SK-N-SH (cell line): Measurements from ENCODE around the gene EPHX1. TPM values are rescaled to one million over a fixed set of nuclear protein-coding genes. Genes with fewer than 3 reads are reported as not detected.

ENCODE experiments used
- CTCF ChIA-PET: fragments of 300-600, 350-600 bp; formaldehyde crosslinking; extraction: SDS; loops from one replicate; lab custom pipeline; 2021; lab: Yijun Ruan, JAX
- POLR2A ChIA-PET: fragments of 350-600 bp; sonication (Branson Sonifier 250); formaldehyde crosslinking; extraction: SDS; loops from one replicate; lab custom pipeline; 2020; ENCODE audit warnings: antibody characterized with exemption, inconsistent platforms; lab: Yijun Ruan, JAX
- DNase-seq: peaks from one replicate; pipeline ENCODE4 v3.0.0; 2012
- H2AFZ ChIP-seq: fragments of 200-600 bp; sonication (generic); 2 replicates; pipeline ENCODE4 v1.8.1; 2016; ENCODE audit warnings: antibody characterized with exemption, mild to moderate bottlenecking, low read depth
- H3F3A ChIP-seq: fragments of 200-600 bp; sonication (generic); replicated peaks from 2 replicates; pipeline ENCODE3; 2016; ENCODE audit warnings: antibody characterized with exemption, mild to moderate bottlenecking; ENCODE audit not compliant: insufficient read depth
- H3K27ac ChIP-seq, 2 experiments: fragments of 200-500 bp in 1 of 2; fragments of 200-600 bp in 1 of 2; sonication (Bioruptor generic) in 1 of 2; sonication (generic), shearing (Covaris generic) in 1 of 2; 2 replicates each; pipeline versions ENCODE4 v1.5.1 to v1.6.1; 2014 to 2016; ENCODE audit warnings: low read depth in 2 of 2, inconsistent platforms in 1 of 2, low read length in 1 of 2, mild to moderate bottlenecking in 1 of 2, mixed read lengths in 1 of 2
- H3K27me3 ChIP-seq: fragments of 200-600 bp; sonication (generic), shearing (Covaris generic); 2 replicates; pipeline ENCODE4 v1.6.1; 2016; ENCODE audit warnings: mixed run types; ENCODE audit not compliant: insufficient read depth
- H3K36me3 ChIP-seq, 2 experiments: fragments of 200-500 bp in 1 of 2; fragments of 200-600 bp in 1 of 2; sonication (Bioruptor generic) in 1 of 2; sonication (generic) in 1 of 2; replicated peaks in 1 of 2; 2 replicates each; pipeline versions ENCODE3 to v1.5.1; 2014 to 2016; ENCODE audit warnings: low read length in 1 of 2, mild to moderate bottlenecking in 1 of 2; ENCODE audit not compliant: insufficient read depth in 2 of 2, control insufficient read depth in 1 of 2
- H3K4me1 ChIP-seq, 2 experiments: fragments of 200-500 bp in 1 of 2; fragments of 200-600 bp in 1 of 2; sonication (Bioruptor generic) in 1 of 2; sonication (generic), shearing (Covaris generic) in 1 of 2; 2 replicates each; pipeline versions ENCODE4 v1.5.1 to v1.6.1; 2014 to 2016; ENCODE audit warnings: low read depth in 1 of 2, low read length in 1 of 2, mixed run types in 1 of 2; ENCODE audit not compliant: insufficient read depth in 2 of 2, control insufficient read depth in 1 of 2
- H3K4me2 ChIP-seq: fragments of 200-600 bp; sonication (generic), shearing (Covaris generic); 2 replicates; pipeline ENCODE4 v1.6.1; 2017; ENCODE audit warnings: mixed run types
- H3K4me3 ChIP-seq, 2 experiments: fragments of 200-500 bp in 1 of 2; fragments of 200-600 bp in 1 of 2; sonication (Bioruptor generic) in 1 of 2; sonication (generic), shearing (Covaris generic) in 1 of 2; 2 replicates each; pipeline versions ENCODE4 v1.5.1 to v1.8.1; 2014 to 2016; ENCODE audit warnings: low read depth in 2 of 2, inconsistent platforms in 1 of 2, low read length in 1 of 2, mild to moderate bottlenecking in 1 of 2, mixed read lengths in 1 of 2, moderate library complexity in 1 of 2
- H3K79me2 ChIP-seq: fragments of 200-600 bp; sonication (generic); 2 replicates; pipeline ENCODE4 v1.8.1; 2017; ENCODE audit warnings: mild to moderate bottlenecking; ENCODE audit not compliant: insufficient read depth
- H3K9ac ChIP-seq: fragments of 200-600 bp; sonication (generic); 2 replicates; pipeline ENCODE4 v1.6.1; 2017; ENCODE audit warnings: mixed run types
- H3K9me2 ChIP-seq: fragments of 200-600 bp; sonication (generic); 2 replicates; pipeline ENCODE4 v1.6.1; 2017; ENCODE audit warnings: mixed run types
- H3K9me3 ChIP-seq: fragments of 200-600 bp; sonication (generic); 2 replicates; pipeline ENCODE4 v1.6.1; 2017; ENCODE audit warnings: mixed run types, mild to moderate bottlenecking, moderate library complexity
- H4K20me1 ChIP-seq: fragments of 200-600 bp; sonication (generic); 2 replicates; pipeline ENCODE4 v1.6.1; 2017; ENCODE audit warnings: mild to moderate bottlenecking, mixed run types; ENCODE audit not compliant: insufficient read depth
- CHD2 ChIP-seq: fragments of 150-350 bp; IDR thresholded peaks from 2 replicates; pipeline ENCODE4 v1.6.1; 2018; ENCODE audit warnings: low read length; ENCODE audit not compliant: partially characterized antibody
- ELF1 ChIP-seq: IDR thresholded peaks from 2 replicates; pipeline ENCODE4 v1.4.0; 2012
- EZH2phosphoT487 ChIP-seq: fragments of 200-600 bp; sonication (generic); IDR thresholded peaks from 2 replicates; pipeline ENCODE4 v1.6.1; 2017; ENCODE audit warnings: low read depth, mixed run types, mild to moderate bottlenecking, antibody characterized with exemption, moderate library complexity, borderline replicate concordance
- FOSL2 ChIP-seq: IDR thresholded peaks from 2 replicates; pipeline ENCODE4 v1.4.0; 2012; ENCODE audit warnings: low read depth, mild to moderate bottlenecking, moderate library complexity, borderline replicate concordance
- FOXJ3 ChIP-seq: sonication (generic); formaldehyde crosslinking; IDR thresholded peaks from 2 replicates; pipeline ENCODE4 v1.5.1; 2020; ENCODE audit warnings: mild to moderate bottlenecking, missing genetic modification reagents
- FOXM1 ChIP-seq: IDR thresholded peaks from 2 replicates; pipeline ENCODE4 v1.4.0; 2012; ENCODE audit warnings: low read depth, mild to moderate bottlenecking
- GABPA ChIP-seq: IDR thresholded peaks from 2 replicates; pipeline ENCODE4 v1.4.0; 2012; ENCODE audit warnings: low read depth, mild to moderate bottlenecking
- GATA2 ChIP-seq: sonication (generic); formaldehyde crosslinking; IDR thresholded peaks from 2 replicates; pipeline ENCODE4 v1.5.0; 2020; ENCODE audit warnings: mild to moderate bottlenecking, missing genetic modification reagents
- JUND ChIP-seq: IDR thresholded peaks from 2 replicates; pipeline ENCODE4 v1.4.0; 2012
- NRF1 ChIP-seq: IDR thresholded peaks from 2 replicates; pipeline ENCODE4 v1.6.1; 2012; ENCODE audit warnings: low read depth, mild to moderate bottlenecking, low read length
- POLR2AphosphoS5 ChIP-seq: IDR thresholded peaks from 2 replicates; pipeline ENCODE4 v1.6.1; 2012; ENCODE audit warnings: low read depth, low read length
- RAD21 ChIP-seq: IDR thresholded peaks from 2 replicates; pipeline ENCODE4 v1.6.1; 2012; ENCODE audit warnings: mild to moderate bottlenecking, low read length
- RFX5 ChIP-seq: IDR thresholded peaks from 2 replicates; pipeline ENCODE4 v1.6.1; 2012; ENCODE audit warnings: mild to moderate bottlenecking, improper control_type of control experiment, low read length
- SIN3A ChIP-seq: IDR thresholded peaks from 2 replicates; pipeline ENCODE4 v1.6.1; 2012; ENCODE audit warnings: low read depth, mild to moderate bottlenecking, low read length, moderate library complexity, borderline replicate concordance
- SMC3 ChIP-seq: IDR thresholded peaks from 2 replicates; pipeline ENCODE4 v1.6.1; 2012; ENCODE audit warnings: low read depth, low read length, improper control_type of control experiment
- TAF1 ChIP-seq: IDR thresholded peaks from 2 replicates; pipeline ENCODE4 v1.6.1; 2012; ENCODE audit warnings: low read depth, mild to moderate bottlenecking, low read length, moderate library complexity, borderline replicate concordance
- TCF12 ChIP-seq: IDR thresholded peaks from 2 replicates; pipeline ENCODE4 v1.4.0; 2012
- TEAD4 ChIP-seq: IDR thresholded peaks from 2 replicates; pipeline ENCODE4 v1.4.0; 2012; ENCODE audit warnings: mild to moderate bottlenecking, borderline replicate concordance; ENCODE audit not compliant: insufficient read depth
- WGBS: methylation state at CpG from one replicate; pipeline ENCODE4 v1.1.6; 2017; ENCODE audit warnings: low lambda C conversion rate; 5-methylcytosine and 5-hydroxymethylcytosine counted together
- polyA plus RNA-seq, 3 experiments: library from polyadenylated mRNA; depleted of rRNA; stranded (reverse); fragments of >200 nt; gene quantifications; 2 replicates each; pipeline ENCODE4 v1.2.3, GENCODE V29; 2012
- TF ChIP-seq, protein P1 (sequence below): fragments of 200-600 bp; sonication (generic); IDR thresholded peaks from 2 replicates; pipeline ENCODE4 v1.6.1; 2017; ENCODE audit warnings: antibody characterized with exemption, mild to moderate bottlenecking, moderate library complexity
- TF ChIP-seq, protein P2 (sequence below): IDR thresholded peaks from 2 replicates; pipeline ENCODE4 v1.4.0; 2012; ENCODE audit warnings: low read depth, borderline replicate concordance
- TF ChIP-seq, protein P3 (sequence below): IDR thresholded peaks from 2 replicates; pipeline ENCODE4 v1.4.0; 2012; ENCODE audit warnings: low read depth, borderline replicate concordance
- TF ChIP-seq, protein P4 (sequence below): fragments of 150-350 bp; IDR thresholded peaks from 2 replicates; pipeline ENCODE4 v1.6.1; 2017; ENCODE audit warnings: antibody characterized with exemption, low read length, low read depth, borderline replicate concordance
- TF ChIP-seq, protein P5 (sequence below): IDR thresholded peaks from 2 replicates; pipeline ENCODE4; 2012

The EPHX1 gene
- polyA plus RNA-seq, 1 of the 3 experiments (the other 2 are of a cell fraction) = 45.7 TPM

DNA sequence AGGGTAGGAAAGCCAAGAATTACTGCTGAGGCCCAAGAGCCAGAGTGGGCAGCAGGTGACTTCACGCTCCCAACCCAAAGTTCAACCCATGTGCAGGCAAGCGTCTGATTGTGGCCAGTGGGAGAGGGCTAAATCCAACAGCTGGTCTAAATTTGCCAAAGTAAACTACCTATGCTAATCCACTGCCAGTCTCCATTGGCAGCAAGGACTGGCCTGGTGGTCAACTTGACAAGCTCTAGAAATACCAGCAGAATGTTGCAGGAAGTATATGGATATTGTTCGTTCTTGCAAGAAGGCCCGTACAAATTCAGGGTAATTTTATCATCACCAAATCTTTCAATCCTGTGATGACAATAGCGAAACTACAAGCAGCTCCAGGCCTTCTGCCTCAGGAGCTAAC is 70.7 kb downstream of the EPHX1 start (continued):
- TF ChIP-seq, protein P1, sequence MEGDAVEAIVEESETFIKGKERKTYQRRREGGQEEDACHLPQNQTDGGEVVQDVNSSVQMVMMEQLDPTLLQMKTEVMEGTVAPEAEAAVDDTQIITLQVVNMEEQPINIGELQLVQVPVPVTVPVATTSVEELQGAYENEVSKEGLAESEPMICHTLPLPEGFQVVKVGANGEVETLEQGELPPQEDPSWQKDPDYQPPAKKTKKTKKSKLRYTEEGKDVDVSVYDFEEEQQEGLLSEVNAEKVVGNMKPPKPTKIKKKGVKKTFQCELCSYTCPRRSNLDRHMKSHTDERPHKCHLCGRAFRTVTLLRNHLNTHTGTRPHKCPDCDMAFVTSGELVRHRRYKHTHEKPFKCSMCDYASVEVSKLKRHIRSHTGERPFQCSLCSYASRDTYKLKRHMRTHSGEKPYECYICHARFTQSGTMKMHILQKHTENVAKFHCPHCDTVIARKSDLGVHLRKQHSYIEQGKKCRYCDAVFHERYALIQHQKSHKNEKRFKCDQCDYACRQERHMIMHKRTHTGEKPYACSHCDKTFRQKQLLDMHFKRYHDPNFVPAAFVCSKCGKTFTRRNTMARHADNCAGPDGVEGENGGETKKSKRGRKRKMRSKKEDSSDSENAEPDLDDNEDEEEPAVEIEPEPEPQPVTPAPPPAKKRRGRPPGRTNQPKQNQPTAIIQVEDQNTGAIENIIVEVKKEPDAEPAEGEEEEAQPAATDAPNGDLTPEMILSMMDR = no peak
- no peak for TF ChIP-seq FOXJ3 (CRISPR knock-in tag)
- TF ChIP-seq, protein P2, sequence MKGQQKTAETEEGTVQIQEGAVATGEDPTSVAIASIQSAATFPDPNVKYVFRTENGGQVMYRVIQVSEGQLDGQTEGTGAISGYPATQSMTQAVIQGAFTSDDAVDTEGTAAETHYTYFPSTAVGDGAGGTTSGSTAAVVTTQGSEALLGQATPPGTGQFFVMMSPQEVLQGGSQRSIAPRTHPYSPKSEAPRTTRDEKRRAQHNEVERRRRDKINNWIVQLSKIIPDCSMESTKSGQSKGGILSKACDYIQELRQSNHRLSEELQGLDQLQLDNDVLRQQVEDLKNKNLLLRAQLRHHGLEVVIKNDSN = no peak
- no peak for TF ChIP-seq NRF1
- TF ChIP-seq CHD2 = no peak
- no peak for TF ChIP-seq GABPA
- no peak for TF ChIP-seq TAF1
- no peak for TF ChIP-seq FOSL2
- no peak for TF ChIP-seq ELF1
- no peak for TF ChIP-seq POLR2AphosphoS5

DNA sequence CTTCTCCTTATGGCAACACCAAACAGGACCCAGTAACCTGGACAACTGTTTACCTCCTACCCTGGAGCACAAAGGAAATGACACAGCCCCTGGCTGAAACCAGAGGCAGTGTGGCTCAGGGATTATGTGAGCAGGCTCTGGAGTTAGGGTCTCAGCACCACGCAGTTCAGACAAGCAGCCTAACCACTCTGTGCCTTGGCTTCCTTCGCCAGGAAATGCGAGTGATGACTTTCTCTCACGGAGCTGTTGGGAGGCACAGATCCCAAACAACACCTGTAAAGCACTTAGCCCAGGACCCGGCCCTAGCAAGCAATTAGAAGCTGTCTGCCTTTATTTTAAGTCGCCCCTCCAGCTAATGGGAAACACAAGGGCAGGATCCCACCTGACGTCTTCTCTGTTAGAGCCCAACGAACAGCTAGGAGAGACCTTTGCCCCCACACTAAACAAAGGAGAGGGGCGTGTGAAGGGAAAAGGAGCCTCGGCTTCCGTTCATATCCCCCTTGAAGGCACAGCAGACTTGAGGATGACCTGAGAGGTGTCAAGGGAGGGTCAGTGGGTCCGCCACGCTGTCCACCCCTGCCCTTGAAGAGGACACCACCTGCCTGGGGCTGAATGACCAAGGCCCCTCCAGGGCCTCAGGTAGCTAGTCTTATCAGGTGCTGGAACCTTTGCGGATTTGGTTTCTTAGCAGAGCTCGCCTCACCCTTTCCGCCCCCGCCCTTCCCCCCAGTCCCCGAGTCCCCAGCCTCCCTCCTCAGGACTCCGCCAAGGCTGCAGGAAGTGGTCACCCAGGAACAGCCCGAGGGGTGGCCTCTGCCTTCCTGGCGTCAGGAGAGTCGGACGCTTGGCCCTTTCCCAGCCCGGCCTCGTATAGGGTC is 71.4 kb downstream of the EPHX1 start:
- Histone ChIP-seq H3K4me2 (peak overlapping the region; percentile 94), H3K27ac (peak overlapping the region in 1 of 2 experiments; percentile 46; a peak in 1 of 4 replicates), H2AFZ (peak overlapping the region; percentile 98), H3K79me2 (peaks cover 7% of the 10 kb centered on the region; the same call in 1 of the 2 replicates), H3K36me3 (no peaks in the 10 kb centered on the region), H4K20me1 (no peaks in the 10 kb centered on the region), H3K4me3 (peak overlapping the region; percentile 78 to 89), H3K9me2 (no peaks in the 10 kb centered on the region), H3K9me3 (no peaks in the 10 kb centered on the region), H3K9ac (peak overlapping the region; percentile 85; the same call in 1 of the 2 replicates), H3F3A (peaks cover 4% of the 10 kb centered on the region), H3K27me3 (no peaks in the 10 kb centered on the region), H3K4me1 (peaks cover 0 to 34% of the 10 kb centered on the region in 2 experiments; a peak in 1 of 4 replicates)
- WGBS = 75% methylated on average over 23 of the region's 25 CpGs
- CTCF ChIA-PET = interaction anchor here (0.7 to 3.9 kb wide), 10 partner anchors 13 to 406 kb away, joined by 3 to 21 read pairs (median 4); partner anchors contain the start of gene SRP9
- POLR2A ChIA-PET = interaction anchor here (1.1 kb wide), 1 partner anchor 104 kb away, joined by 3 read pairs; the partner anchor contains the start of gene SRP9
- peak; percentile 41 for DNase-seq
- no peak for TF ChIP-seq JUND
- no peak for TF ChIP-seq EZH2phosphoT487
- no peak for TF ChIP-seq SIN3A
- TF ChIP-seq RAD21 = no peak
- TF ChIP-seq TEAD4 = no peak
- no peak for TF ChIP-seq ELF1
- TF ChIP-seq, protein P3, sequence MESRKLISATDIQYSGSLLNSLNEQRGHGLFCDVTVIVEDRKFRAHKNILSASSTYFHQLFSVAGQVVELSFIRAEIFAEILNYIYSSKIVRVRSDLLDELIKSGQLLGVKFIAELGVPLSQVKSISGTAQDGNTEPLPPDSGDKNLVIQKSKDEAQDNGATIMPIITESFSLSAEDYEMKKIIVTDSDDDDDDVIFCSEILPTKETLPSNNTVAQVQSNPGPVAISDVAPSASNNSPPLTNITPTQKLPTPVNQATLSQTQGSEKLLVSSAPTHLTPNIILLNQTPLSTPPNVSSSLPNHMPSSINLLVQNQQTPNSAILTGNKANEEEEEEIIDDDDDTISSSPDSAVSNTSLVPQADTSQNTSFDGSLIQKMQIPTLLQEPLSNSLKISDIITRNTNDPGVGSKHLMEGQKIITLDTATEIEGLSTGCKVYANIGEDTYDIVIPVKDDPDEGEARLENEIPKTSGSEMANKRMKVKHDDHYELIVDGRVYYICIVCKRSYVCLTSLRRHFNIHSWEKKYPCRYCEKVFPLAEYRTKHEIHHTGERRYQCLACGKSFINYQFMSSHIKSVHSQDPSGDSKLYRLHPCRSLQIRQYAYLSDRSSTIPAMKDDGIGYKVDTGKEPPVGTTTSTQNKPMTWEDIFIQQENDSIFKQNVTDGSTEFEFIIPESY = no peak
- TF ChIP-seq RFX5 = no peak
- no peak for TF ChIP-seq GATA2 (CRISPR knock-in tag)
- TF ChIP-seq, protein P4, sequence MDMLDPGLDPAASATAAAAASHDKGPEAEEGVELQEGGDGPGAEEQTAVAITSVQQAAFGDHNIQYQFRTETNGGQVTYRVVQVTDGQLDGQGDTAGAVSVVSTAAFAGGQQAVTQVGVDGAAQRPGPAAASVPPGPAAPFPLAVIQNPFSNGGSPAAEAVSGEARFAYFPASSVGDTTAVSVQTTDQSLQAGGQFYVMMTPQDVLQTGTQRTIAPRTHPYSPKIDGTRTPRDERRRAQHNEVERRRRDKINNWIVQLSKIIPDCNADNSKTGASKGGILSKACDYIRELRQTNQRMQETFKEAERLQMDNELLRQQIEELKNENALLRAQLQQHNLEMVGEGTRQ = no peak
- TF ChIP-seq FOXM1 = no peak
- TF ChIP-seq FOXJ3 (CRISPR knock-in tag) = no peak
- TF ChIP-seq TCF12 = no peak
- no peak for TF ChIP-seq NRF1
- TF ChIP-seq, protein P5, sequence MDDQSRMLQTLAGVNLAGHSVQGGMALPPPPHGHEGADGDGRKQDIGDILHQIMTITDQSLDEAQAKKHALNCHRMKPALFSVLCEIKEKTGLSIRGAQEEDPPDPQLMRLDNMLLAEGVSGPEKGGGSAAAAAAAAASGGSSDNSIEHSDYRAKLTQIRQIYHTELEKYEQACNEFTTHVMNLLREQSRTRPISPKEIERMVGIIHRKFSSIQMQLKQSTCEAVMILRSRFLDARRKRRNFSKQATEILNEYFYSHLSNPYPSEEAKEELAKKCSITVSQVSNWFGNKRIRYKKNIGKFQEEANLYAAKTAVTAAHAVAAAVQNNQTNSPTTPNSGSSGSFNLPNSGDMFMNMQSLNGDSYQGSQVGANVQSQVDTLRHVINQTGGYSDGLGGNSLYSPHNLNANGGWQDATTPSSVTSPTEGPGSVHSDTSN = no peak
- TF ChIP-seq SMC3 = no peak
- no peak for TF ChIP-seq CHD2
- TF ChIP-seq TAF1 = no peak
